ENCODE results near the gene SRGAP1. TPM values are rescaled to one million over a fixed set of nuclear protein-coding genes. Genes with fewer than 3 reads are reported as not detected.

Gene SRGAP1
- total RNA-seq, 3 donors from 2014 or later: 12.2 to 23.9 (median 15.9) TPM

DNA sequence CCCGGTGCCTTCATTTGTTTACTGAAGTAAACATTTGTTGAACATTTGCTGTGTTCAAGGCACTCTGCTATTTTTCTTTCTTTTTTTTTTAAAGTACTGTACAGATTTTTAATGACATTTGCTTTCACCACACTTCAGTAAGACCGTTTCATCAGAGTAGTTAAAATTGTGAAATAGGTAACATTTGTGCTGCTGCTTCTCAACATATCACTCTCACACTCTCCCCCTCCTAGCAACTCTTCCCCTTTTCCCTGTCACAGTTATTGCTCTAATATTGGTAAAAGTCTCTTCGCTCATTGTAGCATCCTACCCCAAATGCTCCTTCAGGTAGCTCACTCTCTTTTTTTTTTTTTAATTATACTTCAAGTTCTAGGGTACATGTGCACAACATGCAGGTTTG, 49.6 kb downstream of the SRGAP1 start:
- TF ChIP-seq, protein P1, sequence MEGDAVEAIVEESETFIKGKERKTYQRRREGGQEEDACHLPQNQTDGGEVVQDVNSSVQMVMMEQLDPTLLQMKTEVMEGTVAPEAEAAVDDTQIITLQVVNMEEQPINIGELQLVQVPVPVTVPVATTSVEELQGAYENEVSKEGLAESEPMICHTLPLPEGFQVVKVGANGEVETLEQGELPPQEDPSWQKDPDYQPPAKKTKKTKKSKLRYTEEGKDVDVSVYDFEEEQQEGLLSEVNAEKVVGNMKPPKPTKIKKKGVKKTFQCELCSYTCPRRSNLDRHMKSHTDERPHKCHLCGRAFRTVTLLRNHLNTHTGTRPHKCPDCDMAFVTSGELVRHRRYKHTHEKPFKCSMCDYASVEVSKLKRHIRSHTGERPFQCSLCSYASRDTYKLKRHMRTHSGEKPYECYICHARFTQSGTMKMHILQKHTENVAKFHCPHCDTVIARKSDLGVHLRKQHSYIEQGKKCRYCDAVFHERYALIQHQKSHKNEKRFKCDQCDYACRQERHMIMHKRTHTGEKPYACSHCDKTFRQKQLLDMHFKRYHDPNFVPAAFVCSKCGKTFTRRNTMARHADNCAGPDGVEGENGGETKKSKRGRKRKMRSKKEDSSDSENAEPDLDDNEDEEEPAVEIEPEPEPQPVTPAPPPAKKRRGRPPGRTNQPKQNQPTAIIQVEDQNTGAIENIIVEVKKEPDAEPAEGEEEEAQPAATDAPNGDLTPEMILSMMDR (IDR thresholded peaks at IDR 0.05): no peak
- ATAC-seq (no peak), DNase-seq (no peak)
- no peak overlapping the region for H3K4me3 ChIP-seq
- no peaks in the 10 kb centered on the region for H3K9me3 ChIP-seq
- no peaks in the 10 kb centered on the region for H3K36me3 ChIP-seq (ENCODE audit: low read depth)
- intact Hi-C loops (cut with DNase I, micrococcal nuclease): no loop called here
- H3K4me1 ChIP-seq (ENCODE audit: low read depth): no peaks in the 10 kb centered on the region

DNA sequence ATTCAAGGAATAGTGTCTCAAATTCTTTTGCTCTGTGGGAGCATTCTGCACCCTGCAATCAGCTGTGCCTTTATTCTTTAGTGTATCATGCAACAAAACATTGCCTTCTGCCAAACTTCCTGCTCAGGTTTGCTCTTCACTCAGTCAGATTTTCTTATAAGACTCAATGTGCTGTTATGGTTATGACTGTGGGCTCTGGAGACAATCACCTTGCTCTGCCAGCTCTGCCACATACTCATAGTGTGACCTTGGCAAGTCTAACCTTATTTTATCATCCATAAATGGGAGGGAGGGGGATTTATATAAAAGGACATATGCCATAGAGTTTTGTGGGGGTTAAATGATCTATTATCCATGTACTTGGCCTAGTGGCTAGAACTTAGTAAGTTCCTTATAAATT, 51.3 kb downstream of the SRGAP1 start:
- ATAC-seq: no peak
- DNase-seq: no peak
- no peak overlapping the region for H3K4me3 ChIP-seq
- TF ChIP-seq, protein P1 (IDR thresholded peaks at IDR 0.05): no peak
- no peaks in the 10 kb centered on the region for H3K9me3 ChIP-seq
- H3K4me1 ChIP-seq (ENCODE audit: low read depth): peaks cover 1% of the 10 kb centered on the region
- intact Hi-C loops (cut with DNase I, micrococcal nuclease): no loop called here
- no peaks in the 10 kb centered on the region for H3K36me3 ChIP-seq (ENCODE audit: low read depth)

DNA sequence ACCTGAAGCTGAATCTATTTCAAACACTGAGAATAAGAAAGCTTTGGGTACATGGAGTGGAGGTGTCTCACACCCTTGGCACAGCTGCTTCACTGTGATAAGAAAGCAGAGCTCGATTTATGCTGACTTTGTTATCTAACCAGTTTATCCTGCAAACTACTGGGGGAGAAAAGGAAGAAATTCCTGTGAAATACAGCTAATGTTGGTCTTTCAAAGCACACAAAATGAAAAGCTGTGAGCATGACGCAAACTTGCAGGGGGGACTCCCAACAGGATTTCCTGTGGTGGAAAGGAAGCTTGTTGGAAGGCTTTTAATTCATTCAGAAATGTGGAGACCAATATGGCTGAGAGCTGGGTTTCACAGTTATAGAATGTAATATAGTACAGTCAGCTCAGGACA, 53.4 kb downstream of the SRGAP1 start:
- H3K9me3 ChIP-seq: no peaks in the 10 kb centered on the region
- ATAC-seq (no peak), DNase-seq (no peak)
- intact Hi-C loops (cut with DNase I, micrococcal nuclease): no loop called here
- H3K4me1 ChIP-seq (ENCODE audit: low read depth): peaks cover 5% of the 10 kb centered on the region
- H3K36me3 ChIP-seq (ENCODE audit: low read depth): no peaks in the 10 kb centered on the region
- TF ChIP-seq, protein P1 (IDR thresholded peaks at IDR 0.05): no peak
- no peak overlapping the region for H3K4me3 ChIP-seq

DNA sequence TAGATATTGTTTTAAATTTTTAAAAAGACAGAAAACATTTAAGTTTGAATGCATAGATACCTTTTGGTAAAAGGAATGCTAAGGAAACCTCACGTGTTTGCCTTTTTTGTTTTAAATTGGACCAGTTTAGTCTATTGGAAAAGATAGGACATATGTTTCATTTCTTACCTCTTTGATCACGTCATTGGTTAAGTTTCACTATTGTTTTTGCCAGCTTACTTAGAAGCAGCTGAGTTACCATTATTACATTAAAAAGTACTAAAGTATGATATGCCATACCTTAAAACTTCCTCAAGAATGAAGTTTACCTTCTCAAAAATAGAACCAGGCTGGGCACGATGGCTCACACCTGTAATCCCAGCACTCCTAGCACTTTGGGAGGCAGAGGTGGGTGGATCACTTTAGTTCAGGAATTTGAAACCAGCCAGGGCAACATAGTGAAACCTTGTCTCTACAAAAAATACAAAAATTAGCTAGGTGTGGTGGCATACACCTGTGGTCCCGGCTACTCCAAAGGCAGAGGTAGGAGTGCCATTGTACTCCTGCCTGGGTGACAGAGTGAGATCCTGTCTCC, 54.4 kb downstream of the SRGAP1 start:
- TF ChIP-seq, protein P1 (IDR thresholded peaks at IDR 0.05): no peak
- DNase-seq (no peak), ATAC-seq (peak; percentile 27)
- Histone ChIP-seq H3K4me3 (no peak overlapping the region), H3K4me1 (ENCODE audit: low read depth) (peaks cover 5% of the 10 kb centered on the region), H3K9me3 (no peaks in the 10 kb centered on the region), H3K36me3 (ENCODE audit: low read depth) (no peaks in the 10 kb centered on the region)
- intact Hi-C loops (cut with DNase I, micrococcal nuclease): no loop called here

DNA sequence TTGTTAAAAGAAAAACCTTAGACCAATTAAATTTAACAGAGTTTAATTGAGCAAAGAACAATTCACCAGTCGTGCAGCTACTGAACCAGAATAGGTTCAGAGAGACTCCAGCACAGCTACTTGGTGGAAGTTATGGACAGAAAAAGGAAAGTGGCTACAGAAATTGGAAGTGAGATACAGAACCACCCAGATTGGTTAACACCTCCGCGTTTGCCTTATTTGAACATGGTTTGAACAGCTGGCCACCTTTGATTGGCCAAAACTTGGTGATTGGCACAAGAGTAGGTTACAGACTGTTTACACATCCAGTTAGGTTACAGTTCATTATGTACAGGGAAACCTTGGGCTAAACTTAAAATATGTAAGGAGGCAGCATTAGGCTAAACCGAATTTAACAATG, 54.9 kb downstream of the SRGAP1 start:
- intact Hi-C loops (cut with DNase I, micrococcal nuclease): no loop called here
- Histone ChIP-seq H3K4me3 (no peak overlapping the region), H3K4me1 (ENCODE audit: low read depth) (peaks cover 5% of the 10 kb centered on the region), H3K9me3 (no peaks in the 10 kb centered on the region), H3K36me3 (ENCODE audit: low read depth) (no peaks in the 10 kb centered on the region)
- DNase-seq: no peak
- TF ChIP-seq, protein P1 (IDR thresholded peaks at IDR 0.05): no peak
- ATAC-seq: peak; percentile 69

Data from mucosa of descending colon (tissue), 3 donors.